Small intestine (tissue), 7 donors: Measurements from ENCODE around the gene ZNF835. TPM values are rescaled to one million over a fixed set of nuclear protein-coding genes. Genes with fewer than 3 reads are reported as not detected.
"Not testable (repeated sequence)": the region's sequence is repeated elsewhere in the genome, so short reads cannot be mapped to it uniquely, and the experiment has no call there.

ENCODE experiments used
- DNase-seq, 2 donors: peaks; one replicate each; pipeline versions ENCODE4 v3.0.0 to v3.0.0-alpha.2; 2013
- FAIRE-seq: peaks from 2 replicates; lab custom pipeline; 2012; peaks lifted over from hg19 to GRCh38; lab: Jason Lieb, UNC
- H3K27ac ChIP-seq, 3 donors: one replicate each; pipeline ENCODE4 v1.5.1; 2013; ENCODE audit warnings: low read length in 2 of 3, mild to moderate bottlenecking in 2 of 3, control low read depth in 1 of 3, inconsistent platforms in 1 of 3, low read depth in 1 of 3, moderate library complexity in 1 of 3
- H3K27me3 ChIP-seq, 3 donors: one replicate each; pipeline ENCODE4 v1.6.1; 2013; ENCODE audit warnings: low read length in 3 of 3, inconsistent platforms in 1 of 3; ENCODE audit not compliant: control insufficient read depth in 3 of 3, insufficient read depth in 3 of 3
- H3K36me3 ChIP-seq, 3 donors: one replicate each; pipeline ENCODE4 v1.6.1; 2013; ENCODE audit warnings: low read length in 3 of 3, inconsistent platforms in 1 of 3, low read depth in 1 of 3, mild to moderate bottlenecking in 1 of 3, moderate library complexity in 1 of 3; ENCODE audit not compliant: control insufficient read depth in 3 of 3, insufficient read depth in 2 of 3
- H3K4me1 ChIP-seq, 3 donors: one replicate each; pipeline ENCODE4 v1.6.1; 2013; ENCODE audit warnings: low read length in 2 of 3, inconsistent platforms in 1 of 3, low read depth in 1 of 3, mild to moderate bottlenecking in 1 of 3, moderate library complexity in 1 of 3; ENCODE audit not compliant: control insufficient read depth in 3 of 3, insufficient read depth in 2 of 3
- H3K4me3 ChIP-seq, 3 donors: one replicate each; pipeline ENCODE4 v1.5.1; 2013; ENCODE audit warnings: low read length in 3 of 3, control low read depth in 1 of 3, inconsistent platforms in 1 of 3, low read depth in 1 of 3, mild to moderate bottlenecking in 1 of 3, moderate library complexity in 1 of 3
- H3K9me3 ChIP-seq, 2 donors: one replicate each; pipeline ENCODE4 v1.6.1; 2013; ENCODE audit warnings: low read depth in 1 of 2, low read length in 1 of 2; ENCODE audit not compliant: control insufficient read depth in 2 of 2, insufficient read depth in 1 of 2
- WGBS, 3 donors: extraction: QIAGEN DNeasy Blood & Tissue Kit; methylation state at CpG; one replicate each; pipeline ENCODE4 v1.1.7; 2013; 5-methylcytosine and 5-hydroxymethylcytosine counted together
- polyA plus RNA-seq, 4 donors: library from polyadenylated mRNA; stranded (reverse) in 3 of 4; unstranded in 1 of 4; fragments of 200-250 nt in 3 of 4; fragments of 120-200 nt in 1 of 4; gene quantifications; one replicate each; pipeline versions ENCODE4 v1.2.1 to v1.2.3, GENCODE V29; 2013
- donor health status: healthy with polysubstance abuse.
- donor health status: control.
- donor health status: control.
- donor health status: Bipolar disorder and iron deficiency.
- donor health status: healthy.

The ZNF835 gene
- polyA plus RNA-seq, 4 donors, result 0.76 to 2.5 TPM; not detected in 2

GRCh38 chr19:56699552-56699951 lies 28.0 kb upstream of the ZNF835 start:
- Histone ChIP-seq H3K4me3 (no peak overlapping the region), H3K4me1 (no peaks in the 10 kb centered on the region), H3K27ac (no peak overlapping the region), H3K9me3 (no peaks in the 10 kb centered on the region), H3K27me3 (no peaks in the 10 kb centered on the region), H3K36me3 (no peaks in the 10 kb centered on the region)
- DNase-seq (no peak), FAIRE-seq (no peak)
- 67 to 69% (median 68%) methylated on average over 3 of the region's 3 CpGs for WGBS, 3 donors

- Histone ChIP-seq H3K36me3 (no peaks in the 10 kb centered on the region), H3K4me1 (no peaks in the 10 kb centered on the region), H3K27ac (no peak overlapping the region), H3K27me3 (no peaks in the 10 kb centered on the region), H3K9me3 (no peaks in the 10 kb centered on the region), H3K4me3 (no peak overlapping the region)
- no peak for DNase-seq
- no peak for FAIRE-seq
- 45 to 67% (median 48%) methylated on average over 8 of the region's 8 CpGs for WGBS, 3 donors
Observed at GRCh38 chr19:56692206-56692895, 20.8 kb upstream of the ZNF835 start.

- no peaks in the 10 kb centered on the region for H3K36me3 ChIP-seq
- no peaks in the 10 kb centered on the region for H3K9me3 ChIP-seq
- no peak overlapping the region for H3K4me3 ChIP-seq
- H3K4me1 ChIP-seq, result no peaks in the 10 kb centered on the region
- DNase-seq (no peak), FAIRE-seq (no peak)
- no peaks in the 10 kb centered on the region for H3K27me3 ChIP-seq
- H3K27ac ChIP-seq, result no peak overlapping the region
- 69 to 78% (median 77%) methylated on average over 10 of the region's 10 CpGs for WGBS, 3 donors
Observed at GRCh38 chr19:56690670-56691069, 19.1 kb upstream of the ZNF835 start.

- Histone ChIP-seq H3K27ac (no peak overlapping the region), H3K9me3 (no peaks in the 10 kb centered on the region), H3K4me3 (no peak overlapping the region), H3K27me3 (no peaks in the 10 kb centered on the region), H3K36me3 (no peaks in the 10 kb centered on the region), H3K4me1 (no peaks in the 10 kb centered on the region)
- DNase-seq (no peak), FAIRE-seq (no peak)
- WGBS, 3 donors, result 74 to 83% (median 77%) methylated on average over 10 of the region's 10 CpGs
Observed at GRCh38 chr19:56689198-56689597, 17.6 kb upstream of the ZNF835 start.

GRCh38 chr19:56687031-56687430 lies 15.5 kb upstream of the ZNF835 start:
- FAIRE-seq (no peak), DNase-seq (no peak)
- no peaks in the 10 kb centered on the region for H3K9me3 ChIP-seq
- H3K27me3 ChIP-seq, result no peaks in the 10 kb centered on the region
- WGBS, 3 donors, result 80 to 82% (median 80%) methylated on average over 8 of the region's 8 CpGs
- H3K4me3 ChIP-seq, result no peak overlapping the region
- H3K36me3 ChIP-seq, result no peaks in the 10 kb centered on the region
- H3K27ac ChIP-seq, result no peak overlapping the region
- no peaks in the 10 kb centered on the region for H3K4me1 ChIP-seq

GRCh38 chr19:56683116-56683515 lies 11.6 kb upstream of the ZNF835 start:
- H3K27ac ChIP-seq, result no peak overlapping the region
- H3K4me1 ChIP-seq, result no peaks in the 10 kb centered on the region
- no peaks in the 10 kb centered on the region for H3K27me3 ChIP-seq
- no peak for FAIRE-seq
- peaks cover 0 to 3% of the 10 kb centered on the region in 2 donors for H3K9me3 ChIP-seq
- WGBS, 3 donors, result 65 to 67% (median 65%) methylated on average over 7 of the region's 7 CpGs
- no peak overlapping the region for H3K4me3 ChIP-seq
- no peaks in the 10 kb centered on the region for H3K36me3 ChIP-seq
- DNase-seq, result no peak

- Histone ChIP-seq H3K27ac (no peak overlapping the region), H3K27me3 (no peaks in the 10 kb centered on the region), H3K4me3 (no peak overlapping the region), H3K36me3 (no peaks in the 10 kb centered on the region), H3K9me3 (peaks cover 0 to 3% of the 10 kb centered on the region in 2 donors), H3K4me1 (no peaks in the 10 kb centered on the region)
- DNase-seq (no peak), FAIRE-seq (no peak)
- WGBS, 3 donors, result 60 to 83% (median 82%) methylated on average over 8 of the region's 8 CpGs
Observed at GRCh38 chr19:56681702-56682101, 10.1 kb upstream of the ZNF835 start.

- peaks cover 0 to 3% of the 10 kb centered on the region in 2 donors for H3K9me3 ChIP-seq
- FAIRE-seq (no peak), DNase-seq (no peak)
- no peak overlapping the region for H3K27ac ChIP-seq
- no peak overlapping the region for H3K4me3 ChIP-seq
- no peaks in the 10 kb centered on the region for H3K27me3 ChIP-seq
- no peaks in the 10 kb centered on the region for H3K36me3 ChIP-seq
- 83 to 91% (median 88%) methylated on average over 8 of the region's 8 CpGs for WGBS, 3 donors
- H3K4me1 ChIP-seq, result no peaks in the 10 kb centered on the region
Observed at GRCh38 chr19:56678205-56678604, 6.6 kb upstream of the ZNF835 start.

- WGBS, 3 donors, result 90 to 96% (median 90%) methylated on average over 2 of the region's 2 CpGs
- H3K27me3 ChIP-seq, H3K9me3 ChIP-seq, H3K4me3 ChIP-seq, H3K27ac ChIP-seq, DNase-seq, H3K4me1 ChIP-seq, FAIRE-seq, H3K36me3 ChIP-seq: not testable (repeated sequence)
Observed at GRCh38 chr19:56672610-56673009, 1.1 kb upstream of the ZNF835 start.
